Neutrophil (primary cell): Measurements from ENCODE around the gene FAM209A.

Experiments
- H3K27ac ChIP-seq: fragments of 200-600 bp; sonication (generic); 2 replicates; pipeline ENCODE4 v1.5.1; 2016; ENCODE audit warnings: mild to moderate bottlenecking, moderate library complexity
- H3K27me3 ChIP-seq: fragments of 200-600 bp; sonication (generic); 2 replicates; pipeline ENCODE4 v1.6.0; 2016; ENCODE audit warnings: mild to moderate bottlenecking
- H3K36me3 ChIP-seq: fragments of 200-600 bp; sonication (generic); 2 replicates; pipeline ENCODE4 v1.5.1; 2017
- H3K4me1 ChIP-seq, 2 experiments: fragments of 200-600 bp in 1 of 2; sonication (generic) in 1 of 2; 1 replicate in 1 of 2; 2 replicates in 1 of 2; pipeline versions ENCODE4 v1.5.1 to v1.6.1; 2013 to 2016; ENCODE audit warnings: low read depth in 1 of 2, low read length in 1 of 2, mild to moderate bottlenecking in 1 of 2, moderate library complexity in 1 of 2; ENCODE audit not compliant: control insufficient read depth in 1 of 2, insufficient read depth in 1 of 2
- H3K4me3 ChIP-seq, 2 experiments: fragments of 200-600 bp in 1 of 2; sonication (generic) in 1 of 2; 1 replicate in 1 of 2; 2 replicates in 1 of 2; pipeline ENCODE4 v1.5.1; 2013 to 2016; ENCODE audit warnings: low read depth in 1 of 2, low read length in 1 of 2, mild to moderate bottlenecking in 1 of 2, moderate library complexity in 1 of 2
- H3K9me3 ChIP-seq: fragments of 200-600 bp; sonication (generic); 2 replicates; pipeline ENCODE4 v1.5.1; 2016
- CTCF ChIP-seq: fragments of 200-600 bp; sonication (generic); IDR thresholded peaks from 2 replicates; pipeline ENCODE4 v1.5.1; 2016; ENCODE audit warnings: antibody characterized with exemption

Gene FAM209A

GRCh38 chr20:56565511-56565910 lies 41.0 kb downstream of the FAM209A start:
- no peaks in the 10 kb centered on the region for H3K27me3 ChIP-seq
- no peak for TF ChIP-seq CTCF
- H3K27ac ChIP-seq = no peak overlapping the region
- no peaks in the 10 kb centered on the region for H3K9me3 ChIP-seq
- H3K4me3 ChIP-seq = no peak overlapping the region
- no peaks in the 10 kb centered on the region for H3K36me3 ChIP-seq
- H3K4me1 ChIP-seq = no peaks in the 10 kb centered on the region

GRCh38 chr20:56566621-56567020 lies 42.1 kb downstream of the FAM209A start:
- TF ChIP-seq CTCF = no peak
- H3K27me3 ChIP-seq = peaks cover under 1% of the 10 kb centered on the region
- H3K36me3 ChIP-seq = no peaks in the 10 kb centered on the region
- H3K27ac ChIP-seq = no peak overlapping the region
- H3K9me3 ChIP-seq = no peaks in the 10 kb centered on the region
- no peak overlapping the region for H3K4me3 ChIP-seq
- H3K4me1 ChIP-seq = no peaks in the 10 kb centered on the region

GRCh38 chr20:56570832-56571231 lies 46.3 kb downstream of the FAM209A start:
- Histone ChIP-seq H3K36me3 (no peaks in the 10 kb centered on the region), H3K4me1 (no peaks in the 10 kb centered on the region), H3K9me3 (no peaks in the 10 kb centered on the region), H3K27ac (no peak overlapping the region), H3K27me3 (peaks cover 5% of the 10 kb centered on the region), H3K4me3 (no peak overlapping the region)
- no peak for TF ChIP-seq CTCF

GRCh38 chr20:56572172-56572571 lies 47.6 kb downstream of the FAM209A start:
- Histone ChIP-seq H3K4me3 (no peak overlapping the region), H3K27ac (no peak overlapping the region), H3K4me1 (no peaks in the 10 kb centered on the region), H3K9me3 (no peaks in the 10 kb centered on the region), H3K36me3 (no peaks in the 10 kb centered on the region), H3K27me3 (peaks cover 5% of the 10 kb centered on the region)
- TF ChIP-seq CTCF = no peak

GRCh38 chr20:56573986-56574385 lies 49.4 kb downstream of the FAM209A start:
- no peak for TF ChIP-seq CTCF
- Histone ChIP-seq H3K36me3 (no peaks in the 10 kb centered on the region), H3K4me1 (no peaks in the 10 kb centered on the region), H3K4me3 (no peak overlapping the region), H3K27me3 (peaks cover 5% of the 10 kb centered on the region), H3K27ac (no peak overlapping the region), H3K9me3 (no peaks in the 10 kb centered on the region)
